KMS-11 (cell line): ENCODE data around the gene TLK2.

Source experiments
- H2AFZ ChIP-seq: fragments of 200-600 bp; sonication (generic); 2 replicates; pipeline ENCODE4 v1.6.1; 2016; ENCODE audit warnings: antibody characterized with exemption, mixed run types, low read depth
- H3K27ac ChIP-seq: fragments of 200-600 bp; sonication (generic); 2 replicates; pipeline ENCODE4 v1.6.1; 2016; ENCODE audit warnings: mild to moderate bottlenecking, mixed run types
- H3K27me3 ChIP-seq: fragments of 200-600 bp; sonication (generic); 2 replicates; pipeline ENCODE4 v1.6.1; 2017; ENCODE audit warnings: mild to moderate bottlenecking, low read depth, mixed run types, moderate library complexity; ENCODE audit not compliant: insufficient read depth
- H3K36me3 ChIP-seq: fragments of 200-600 bp; sonication (generic); 2 replicates; pipeline ENCODE4 v1.6.1; 2017; ENCODE audit warnings: mild to moderate bottlenecking, mixed run types; ENCODE audit not compliant: insufficient read depth
- H3K4me1 ChIP-seq: fragments of 200-600 bp; sonication (generic); 2 replicates; pipeline ENCODE4 v1.6.1; 2016; ENCODE audit warnings: mild to moderate bottlenecking, low read depth, mixed run types; ENCODE audit not compliant: poor library complexity, severe bottlenecking
- H3K4me2 ChIP-seq: fragments of 200-600 bp; sonication (generic); 2 replicates; pipeline ENCODE4 v1.7.0; 2016; ENCODE audit warnings: mild to moderate bottlenecking, mixed run types
- H3K4me3 ChIP-seq: fragments of 200-600 bp; sonication (generic); IDR thresholded peaks from 2 replicates; pipeline ENCODE4 v1.6.1; 2017; ENCODE audit warnings: low read depth, low read length, mixed read lengths; ENCODE audit not compliant: insufficient read depth
- H3K79me2 ChIP-seq: fragments of 200-600 bp; sonication (generic); 2 replicates; pipeline ENCODE4 v1.6.1; 2016; ENCODE audit warnings: low read depth, mixed run types; ENCODE audit not compliant: insufficient read depth
- H3K9ac ChIP-seq: fragments of 200-600 bp; sonication (generic); 2 replicates; pipeline ENCODE4 v1.6.1; 2016; ENCODE audit warnings: mild to moderate bottlenecking, mixed run types
- H4K20me1 ChIP-seq: fragments of 200-600 bp; sonication (generic); 2 replicates; pipeline ENCODE4 v1.6.1; 2016; ENCODE audit warnings: mild to moderate bottlenecking, mixed run types; ENCODE audit not compliant: insufficient read depth
- TF ChIP-seq, protein P1 (sequence below): fragments of 200-600 bp; sonication (generic); conservative IDR thresholded peaks from 2 replicates; pipeline ENCODE4 v1.6.1; 2017; ENCODE audit warnings: low read depth, mild to moderate bottlenecking, antibody characterized with exemption, low read length, moderate library complexity, mixed read lengths

The TLK2 gene

DNA sequence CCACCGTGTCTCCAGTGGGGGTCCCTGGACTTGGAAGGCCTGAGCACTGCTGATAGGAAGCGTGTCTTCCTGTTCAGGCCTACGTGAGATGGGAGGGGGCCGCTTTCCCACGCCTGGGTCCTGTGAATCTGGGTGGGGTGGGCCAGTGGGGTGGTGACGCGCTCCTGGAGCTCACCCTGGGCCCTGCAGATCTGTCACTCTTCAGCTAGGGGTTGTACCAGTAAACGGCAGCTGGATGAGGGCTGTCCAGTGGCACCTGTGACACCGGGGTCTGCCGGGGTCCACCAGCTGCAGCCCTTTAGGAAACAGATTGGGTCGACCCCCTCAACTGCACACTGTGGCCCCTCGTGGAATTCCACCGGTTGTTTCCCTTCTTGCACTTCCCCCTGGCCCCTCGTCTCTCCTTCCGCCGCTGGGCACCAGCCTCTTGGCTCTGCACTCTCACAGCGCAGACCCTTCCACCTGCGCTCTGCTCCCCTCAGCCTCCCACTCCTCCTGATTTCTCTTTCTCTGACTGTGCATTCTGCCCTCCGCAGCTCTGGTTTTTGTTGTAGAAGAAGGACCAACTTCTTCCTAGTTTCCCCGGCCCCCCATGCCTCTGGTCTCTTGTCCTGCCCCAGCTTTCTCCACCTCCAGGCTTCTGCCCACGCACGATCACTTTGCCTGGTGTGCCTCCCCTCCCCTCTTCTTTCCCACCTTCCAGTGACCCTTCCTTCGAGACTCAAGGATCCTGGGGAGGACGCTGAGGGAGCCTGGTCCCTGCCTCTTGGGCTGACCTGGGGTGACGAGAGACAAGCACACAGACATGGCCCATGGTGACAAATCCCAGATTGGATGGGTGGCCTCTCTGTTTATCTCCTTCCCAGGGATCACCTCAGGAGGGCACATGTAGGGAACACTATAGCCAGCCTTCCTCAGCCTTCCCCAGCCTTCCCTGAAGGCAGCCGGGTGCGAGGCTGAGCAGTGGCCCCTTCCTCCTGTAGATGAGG, 153.6 kb downstream of the TLK2 start:
- H3K9ac ChIP-seq, result no peak overlapping the region
- no peak overlapping the region for H3K4me2 ChIP-seq
- H3K79me2 ChIP-seq, result no peaks in the 10 kb centered on the region

DNA sequence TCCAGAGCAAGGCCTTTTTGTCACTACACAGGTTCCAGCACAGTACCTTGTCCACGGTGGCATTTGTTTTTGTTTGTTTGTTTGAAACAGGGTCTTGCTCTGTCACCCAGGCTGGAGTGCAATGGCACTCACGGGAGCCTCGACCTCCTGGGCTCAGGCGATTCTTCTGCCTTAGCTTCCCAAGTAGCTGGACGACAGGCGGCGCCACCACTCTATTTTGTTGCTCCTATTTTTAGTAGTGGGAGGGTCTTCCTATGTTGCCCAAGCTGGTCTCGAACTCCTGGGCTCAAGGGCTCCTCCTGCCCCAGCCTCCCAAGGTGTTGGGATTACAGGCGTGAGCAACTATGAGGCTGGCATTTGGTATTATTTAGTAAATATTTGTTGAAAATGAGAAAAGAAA, 159.2 kb downstream of the TLK2 start:
- H3K4me1 ChIP-seq, result peaks cover 5% of the 10 kb centered on the region
- H3K27ac ChIP-seq, result no peak overlapping the region
- H2AFZ ChIP-seq, result no peak overlapping the region
- TF ChIP-seq, protein P1, sequence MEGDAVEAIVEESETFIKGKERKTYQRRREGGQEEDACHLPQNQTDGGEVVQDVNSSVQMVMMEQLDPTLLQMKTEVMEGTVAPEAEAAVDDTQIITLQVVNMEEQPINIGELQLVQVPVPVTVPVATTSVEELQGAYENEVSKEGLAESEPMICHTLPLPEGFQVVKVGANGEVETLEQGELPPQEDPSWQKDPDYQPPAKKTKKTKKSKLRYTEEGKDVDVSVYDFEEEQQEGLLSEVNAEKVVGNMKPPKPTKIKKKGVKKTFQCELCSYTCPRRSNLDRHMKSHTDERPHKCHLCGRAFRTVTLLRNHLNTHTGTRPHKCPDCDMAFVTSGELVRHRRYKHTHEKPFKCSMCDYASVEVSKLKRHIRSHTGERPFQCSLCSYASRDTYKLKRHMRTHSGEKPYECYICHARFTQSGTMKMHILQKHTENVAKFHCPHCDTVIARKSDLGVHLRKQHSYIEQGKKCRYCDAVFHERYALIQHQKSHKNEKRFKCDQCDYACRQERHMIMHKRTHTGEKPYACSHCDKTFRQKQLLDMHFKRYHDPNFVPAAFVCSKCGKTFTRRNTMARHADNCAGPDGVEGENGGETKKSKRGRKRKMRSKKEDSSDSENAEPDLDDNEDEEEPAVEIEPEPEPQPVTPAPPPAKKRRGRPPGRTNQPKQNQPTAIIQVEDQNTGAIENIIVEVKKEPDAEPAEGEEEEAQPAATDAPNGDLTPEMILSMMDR, result no peak
- H3K27me3 ChIP-seq, result no peaks in the 10 kb centered on the region
- no peaks in the 10 kb centered on the region for H4K20me1 ChIP-seq
- no peak overlapping the region for H3K4me2 ChIP-seq
- H3K36me3 ChIP-seq, result no peaks in the 10 kb centered on the region
- no peaks in the 10 kb centered on the region for H3K79me2 ChIP-seq
- no peak overlapping the region for H3K4me3 ChIP-seq
- H3K9ac ChIP-seq, result no peak overlapping the region

More for the DNA sequence above, 153.6 kb downstream of the TLK2 start:
- Histone ChIP-seq H3K27me3 (peaks cover 19% of the 10 kb centered on the region), H3K4me1 (no peaks in the 10 kb centered on the region), H4K20me1 (no peaks in the 10 kb centered on the region), H3K4me3 (no peak overlapping the region), H2AFZ (no peak overlapping the region), H3K27ac (no peak overlapping the region), H3K36me3 (no peaks in the 10 kb centered on the region)
- TF ChIP-seq, protein P1, result no peak

DNA sequence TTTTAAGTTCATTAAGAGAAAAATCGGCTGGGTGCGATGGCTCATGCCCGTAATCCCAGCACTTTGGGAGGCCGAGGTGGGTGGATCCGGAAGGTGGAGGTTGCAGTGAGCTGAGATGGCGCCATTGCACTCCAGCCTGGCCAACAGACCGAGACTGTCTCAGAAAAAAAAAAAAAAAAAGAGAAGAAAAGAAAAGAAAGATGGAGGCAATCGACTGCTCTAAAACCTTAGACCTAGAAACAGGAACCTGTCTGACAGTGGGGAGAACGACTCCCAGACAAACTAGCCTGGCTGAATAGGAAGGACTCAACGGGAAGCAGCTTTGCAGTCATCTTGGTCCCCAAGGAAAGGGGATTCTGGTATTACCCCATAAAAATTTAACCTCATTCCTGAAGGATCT, 162.5 kb downstream of the TLK2 start:
- no peak overlapping the region for H2AFZ ChIP-seq
- H3K27ac ChIP-seq, result no peak overlapping the region
- H3K36me3 ChIP-seq, result no peaks in the 10 kb centered on the region
- no peaks in the 10 kb centered on the region for H4K20me1 ChIP-seq
- H3K27me3 ChIP-seq, result no peaks in the 10 kb centered on the region
- H3K4me1 ChIP-seq, result peaks cover 15% of the 10 kb centered on the region
- TF ChIP-seq, protein P1, result no peak
- no peak overlapping the region for H3K4me3 ChIP-seq
- no peaks in the 10 kb centered on the region for H3K79me2 ChIP-seq
- H3K9ac ChIP-seq, result no peak overlapping the region
- no peak overlapping the region for H3K4me2 ChIP-seq

DNA sequence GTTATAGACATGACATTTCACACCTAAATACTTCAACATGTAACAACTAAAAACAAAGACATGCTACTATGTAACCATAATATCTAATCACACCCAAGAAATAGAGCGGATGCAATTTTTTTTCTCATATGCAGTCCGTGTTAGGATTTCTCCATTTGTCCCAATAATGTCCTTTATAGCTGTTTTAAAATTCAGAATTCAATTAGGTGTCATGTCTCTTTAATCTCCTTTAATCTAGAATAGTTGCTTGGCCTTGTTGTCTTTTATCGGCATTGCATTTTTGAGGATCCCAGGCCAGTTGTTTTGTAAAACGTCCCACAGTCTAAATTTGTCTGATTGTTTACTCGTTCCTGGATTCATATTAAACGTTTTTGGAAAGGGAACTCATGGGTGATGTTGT, 163.3 kb downstream of the TLK2 start:
- no peak overlapping the region for H3K27ac ChIP-seq
- H3K36me3 ChIP-seq, result no peaks in the 10 kb centered on the region
- TF ChIP-seq, protein P1, result no peak
- H3K4me1 ChIP-seq, result peaks cover 15% of the 10 kb centered on the region
- no peak overlapping the region for H3K4me2 ChIP-seq
- no peak overlapping the region for H2AFZ ChIP-seq
- H3K27me3 ChIP-seq, result no peaks in the 10 kb centered on the region
- no peaks in the 10 kb centered on the region for H4K20me1 ChIP-seq
- no peak overlapping the region for H3K9ac ChIP-seq
- H3K4me3 ChIP-seq, result no peak overlapping the region
- no peaks in the 10 kb centered on the region for H3K79me2 ChIP-seq
